IgD-negative memory B cell (primary cell): ENCODE data around the gene RANBP9. TPM values are rescaled to one million over a fixed set of nuclear protein-coding genes. Genes with fewer than 3 reads are reported as not detected.

Experiments used
- H3K27ac Mint-ChIP-seq, 3 donors: one replicate each; pipeline ENCODE4 v1.8.0; 2020 to 2022; ENCODE audit warnings: mild to moderate bottlenecking in 3 of 3, mixed read lengths in 3 of 3, moderate library complexity in 1 of 3
- H3K27me3 Mint-ChIP-seq: one replicate; pipeline ENCODE4 v1.8.0; 2021; ENCODE audit warnings: mixed read lengths
- H3K36me3 Mint-ChIP-seq: one replicate; pipeline ENCODE4 v1.8.0; 2020; ENCODE audit warnings: mild to moderate bottlenecking, mixed read lengths
- H3K4me1 Mint-ChIP-seq, 3 donors: one replicate each; pipeline ENCODE4 v1.8.0; 2020 to 2022; ENCODE audit warnings: mixed read lengths in 3 of 3, mild to moderate bottlenecking in 1 of 3
- H3K4me3 Mint-ChIP-seq, 4 donors: one replicate each; pipeline ENCODE4 v1.8.0; 2020 to 2022; ENCODE audit warnings: mild to moderate bottlenecking in 4 of 4, mixed read lengths in 4 of 4, moderate library complexity in 3 of 4
- H3K9me3 Mint-ChIP-seq, 3 donors: one replicate each; pipeline ENCODE4 v1.8.0; 2020 to 2021; ENCODE audit warnings: mixed read lengths in 3 of 3, mild to moderate bottlenecking in 1 of 3
- polyA plus RNA-seq: library from polyadenylated mRNA; unstranded; fragments of 300-500 nt; fragmentation: Illumina TruSeq; gene quantifications from one replicate; pipeline ENCODE4 v1.2.3, GENCODE V29; 2021

The RANBP9 gene
- polyA plus RNA-seq, 1 donor from 2014 or later = 2.4 TPM

DNA sequence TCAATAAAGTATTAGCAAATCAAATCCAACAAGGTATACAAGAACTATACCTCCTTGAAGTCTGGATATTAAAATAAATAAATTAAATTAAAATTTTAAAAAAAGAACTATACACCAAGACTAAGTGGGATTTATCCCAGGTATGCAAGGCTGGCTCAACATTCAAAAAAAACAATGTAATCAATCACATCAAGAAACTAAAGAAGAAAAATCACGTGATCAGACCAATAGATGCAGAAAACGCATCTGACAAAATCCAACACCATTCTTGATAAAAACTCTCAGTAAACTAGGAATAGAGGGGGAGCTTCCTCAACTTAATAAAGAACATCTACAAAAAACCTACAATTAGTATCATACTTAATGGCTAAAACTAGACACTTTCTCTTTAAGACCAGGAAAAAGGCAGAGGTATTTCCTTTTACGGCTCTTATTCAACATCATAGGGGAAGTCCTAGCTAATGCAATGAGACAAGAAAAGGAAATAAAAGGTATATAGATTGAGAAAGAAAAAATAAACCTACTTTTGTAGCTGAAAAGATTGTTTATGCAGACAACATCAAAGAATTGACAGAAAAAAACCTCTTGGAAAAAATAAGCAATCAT lies 35.0 kb downstream of the RANBP9 start:
- no peak overlapping the region for H3K27ac Mint-ChIP-seq
- H3K9me3 Mint-ChIP-seq = peaks cover 0 to 7% (median 7%) of the 10 kb centered on the region in 3 donors

DNA sequence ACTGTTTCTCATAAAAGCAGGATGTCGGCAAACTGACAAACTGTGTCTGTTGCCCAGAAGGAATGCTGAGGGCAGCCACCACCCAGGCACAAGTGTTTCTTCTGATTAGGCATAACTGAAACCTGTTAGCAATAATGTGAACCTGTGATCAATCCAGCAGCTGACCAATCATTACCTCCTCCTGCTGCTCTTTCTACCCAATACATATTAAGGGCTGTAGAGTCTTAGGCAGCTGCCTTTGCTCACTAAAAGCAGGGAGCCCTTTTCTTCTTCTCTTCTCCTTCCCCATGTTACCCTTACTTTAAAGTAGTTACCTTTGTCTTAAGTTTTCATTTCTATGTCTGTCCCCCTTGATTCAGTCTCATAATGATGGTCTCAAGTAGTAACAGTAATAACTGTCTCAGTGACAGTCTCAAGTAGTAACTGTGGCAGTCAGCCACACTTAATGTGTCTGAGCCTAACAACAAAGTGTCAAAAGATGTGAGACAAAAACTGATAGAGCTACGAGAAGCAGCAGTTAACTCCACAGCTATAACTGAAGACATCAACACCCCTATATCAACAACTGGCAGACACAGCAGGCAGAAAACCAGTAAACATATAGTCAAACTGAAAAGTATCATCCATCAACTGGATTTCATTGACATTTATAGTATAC lies 37.0 kb downstream of the RANBP9 start:
- H3K4me1 Mint-ChIP-seq = peaks cover 15 to 26% (median 25%) of the 10 kb centered on the region in 3 donors
- no peak overlapping the region for H3K4me3 Mint-ChIP-seq
- H3K27ac Mint-ChIP-seq = no peak overlapping the region
- H3K9me3 Mint-ChIP-seq = peaks cover 0 to 7% (median 3%) of the 10 kb centered on the region in 3 donors
- H3K27me3 Mint-ChIP-seq = no peaks in the 10 kb centered on the region
- H3K36me3 Mint-ChIP-seq = peaks cover 9% of the 10 kb centered on the region

More for the DNA sequence above, 35.0 kb downstream of the RANBP9 start:
- H3K4me3 Mint-ChIP-seq = no peak overlapping the region
- H3K36me3 Mint-ChIP-seq = peaks cover 16% of the 10 kb centered on the region
- no peaks in the 10 kb centered on the region for H3K27me3 Mint-ChIP-seq
- peaks cover 26 to 37% (median 27%) of the 10 kb centered on the region in 3 donors for H3K4me1 Mint-ChIP-seq

DNA sequence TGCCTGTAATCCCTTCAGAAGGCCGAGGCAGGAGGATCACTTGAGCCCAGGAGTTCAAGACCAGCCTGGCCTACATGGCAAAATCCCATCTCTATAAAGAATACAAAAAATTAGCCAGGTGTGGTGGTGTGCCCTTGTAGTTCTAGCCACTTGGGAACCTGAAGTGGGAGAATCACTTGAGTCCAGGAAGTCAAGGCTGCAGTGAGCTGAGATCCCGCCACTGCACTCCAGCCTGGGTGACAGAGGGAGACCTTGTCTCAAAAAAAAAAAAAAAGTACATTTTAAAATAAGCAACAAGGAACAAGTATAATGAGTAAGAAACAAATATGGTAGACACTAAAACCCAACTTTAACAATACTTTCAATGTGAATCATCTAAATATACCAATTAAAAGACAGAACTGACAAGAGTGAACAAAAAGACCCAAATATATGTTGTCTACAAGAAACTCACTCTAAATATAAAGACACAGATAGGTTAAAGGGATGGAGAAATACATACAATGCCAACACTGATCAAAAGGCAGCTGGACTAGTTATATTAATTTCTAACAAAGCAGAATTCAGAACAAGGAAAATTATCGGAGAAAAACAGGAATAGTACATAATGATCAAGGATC lies 37.7 kb downstream of the RANBP9 start:
- Mint-ChIP-seq H3K36me3 (peaks cover 6% of the 10 kb centered on the region), H3K9me3 (peaks cover 0 to 9% (median 3%) of the 10 kb centered on the region in 3 donors), H3K4me1 (peaks cover 18 to 30% (median 25%) of the 10 kb centered on the region in 3 donors), H3K27me3 (no peaks in the 10 kb centered on the region), H3K27ac (peak overlapping the region in 1 of 3 donors; percentile 7), H3K4me3 (no peak overlapping the region)

DNA sequence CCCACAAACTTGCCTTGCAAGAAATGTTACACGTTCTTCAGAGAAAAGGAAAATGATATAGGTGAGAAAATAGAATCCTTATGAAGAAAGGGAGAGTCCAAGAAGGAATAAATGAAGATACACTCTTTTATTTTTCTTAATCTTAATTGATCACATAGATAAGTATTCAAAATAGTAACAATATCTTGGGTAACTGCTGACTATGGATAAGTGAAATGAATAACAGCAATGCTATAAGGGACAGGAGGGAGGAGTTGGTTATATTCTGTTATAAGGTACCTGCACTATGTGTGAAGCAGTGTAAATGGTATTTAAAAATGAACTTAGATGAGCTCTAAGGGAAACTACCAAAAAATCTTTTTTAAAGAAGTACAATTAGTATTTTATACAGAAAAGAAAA lies 38.3 kb downstream of the RANBP9 start:
- Mint-ChIP-seq H3K4me1 (peaks cover 21 to 33% (median 30%) of the 10 kb centered on the region in 3 donors), H3K27me3 (no peaks in the 10 kb centered on the region), H3K9me3 (peaks cover 0 to 9% (median 3%) of the 10 kb centered on the region in 3 donors), H3K36me3 (peaks cover 8% of the 10 kb centered on the region), H3K4me3 (no peak overlapping the region), H3K27ac (no peak overlapping the region)

DNA sequence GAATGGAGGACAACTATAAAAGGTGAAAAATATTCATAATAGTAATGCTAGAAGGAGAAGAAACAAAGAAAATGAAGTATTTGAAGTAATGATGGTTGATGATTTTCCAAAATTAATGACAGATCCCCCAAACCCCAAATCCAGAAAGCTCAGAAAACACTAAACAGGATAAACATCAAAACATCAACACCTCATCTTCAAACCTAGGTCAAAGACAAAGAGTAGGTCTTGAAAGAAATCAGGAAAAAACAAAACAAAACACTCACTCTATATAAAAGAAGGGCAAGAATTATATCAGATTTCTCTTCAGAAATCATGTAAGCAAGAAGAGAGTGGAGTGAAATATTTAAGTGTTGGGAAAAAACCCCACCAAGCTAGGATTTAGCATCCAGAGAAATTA lies 38.7 kb downstream of the RANBP9 start:
- Mint-ChIP-seq H3K27me3 (no peaks in the 10 kb centered on the region), H3K27ac (no peak overlapping the region), H3K36me3 (peaks cover 10% of the 10 kb centered on the region), H3K4me3 (no peak overlapping the region), H3K9me3 (peaks cover 0 to 9% (median 3%) of the 10 kb centered on the region in 3 donors), H3K4me1 (peaks cover 25 to 35% (median 30%) of the 10 kb centered on the region in 3 donors)

DNA sequence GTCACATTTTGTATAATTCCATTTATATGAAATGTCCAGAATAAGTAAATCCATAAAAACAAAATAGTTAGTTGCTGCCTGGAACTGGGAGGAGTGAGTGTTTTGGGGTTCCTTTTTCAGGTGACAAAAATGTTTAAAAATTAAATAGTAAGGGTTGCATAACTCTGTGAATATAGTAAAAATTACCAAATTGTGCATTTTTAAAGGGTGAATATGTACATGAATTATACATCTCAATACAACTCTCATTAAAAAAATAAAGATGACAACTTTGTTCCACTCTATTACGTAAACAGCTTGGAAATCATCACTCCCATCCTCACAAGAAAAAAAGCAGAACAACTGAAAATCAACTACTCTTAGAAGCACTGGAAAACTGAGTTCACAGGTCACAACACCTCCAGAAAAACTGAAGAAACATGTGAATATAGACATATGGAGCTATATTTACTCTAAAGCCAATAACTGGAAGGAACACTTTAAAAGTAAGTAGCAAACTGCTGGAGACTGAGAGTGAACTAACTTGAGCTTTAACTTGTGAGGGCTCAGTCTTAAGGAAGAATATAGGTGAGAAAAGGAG lies 40.0 kb downstream of the RANBP9 start:
- Mint-ChIP-seq H3K27ac (no peak overlapping the region), H3K36me3 (peaks cover 9% of the 10 kb centered on the region), H3K27me3 (no peaks in the 10 kb centered on the region), H3K4me1 (peaks cover 29 to 40% (median 30%) of the 10 kb centered on the region in 3 donors), H3K9me3 (peaks cover 0 to 8% (median 3%) of the 10 kb centered on the region in 3 donors), H3K4me3 (no peak overlapping the region)

DNA sequence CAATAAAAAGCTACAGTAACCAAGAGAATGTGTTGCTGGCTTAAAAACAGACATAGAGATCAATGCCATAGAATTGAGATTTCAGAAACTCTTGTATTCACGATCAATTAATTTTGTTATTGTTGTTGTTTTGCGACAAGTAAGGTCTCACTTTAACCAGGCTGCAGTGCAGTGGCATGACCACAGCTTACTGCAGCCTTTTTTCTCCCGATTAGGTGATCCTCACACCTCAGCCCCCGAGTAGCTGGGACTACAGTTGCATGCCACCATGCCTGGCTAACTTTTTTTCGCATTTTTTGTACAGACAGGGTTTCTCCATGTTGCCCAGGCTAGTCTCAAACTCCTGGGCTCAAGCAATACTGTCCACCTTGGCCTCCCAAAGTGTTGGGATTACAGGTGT lies 42.2 kb downstream of the RANBP9 start:
- Mint-ChIP-seq H3K27me3 (no peaks in the 10 kb centered on the region), H3K36me3 (peaks cover 7% of the 10 kb centered on the region), H3K9me3 (peaks cover 0 to 2% (median 0%) of the 10 kb centered on the region in 3 donors), H3K27ac (no peak overlapping the region), H3K4me1 (peaks cover 39 to 51% (median 40%) of the 10 kb centered on the region in 3 donors), H3K4me3 (no peak overlapping the region)

DNA sequence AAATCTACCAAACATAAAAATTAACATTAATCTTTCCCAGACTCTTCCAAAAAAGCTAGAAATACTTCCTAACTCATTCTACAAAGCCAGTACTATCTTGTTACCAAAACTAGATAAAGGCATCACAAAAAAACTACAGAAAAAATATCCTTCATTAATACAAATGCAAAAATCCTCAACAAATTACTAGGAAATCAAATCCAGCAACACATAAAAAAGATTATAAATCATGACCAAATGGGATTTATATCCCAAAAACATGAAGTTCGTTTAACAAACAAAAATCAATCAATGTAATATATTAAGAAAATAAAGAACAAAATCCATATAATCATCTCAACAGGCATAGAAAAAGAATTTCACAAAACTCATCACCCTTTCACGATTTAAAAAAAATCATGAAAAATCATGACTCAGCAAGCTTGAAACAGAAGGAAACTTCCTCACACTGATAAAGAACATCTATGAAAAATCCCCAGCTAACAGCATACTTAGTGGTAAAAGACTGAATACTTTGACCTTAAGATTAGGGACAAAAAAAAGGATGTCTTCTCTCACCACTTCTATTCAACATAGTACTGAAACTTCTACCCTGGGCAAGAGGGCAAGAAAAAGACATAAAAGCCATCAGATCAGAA lies 43.2 kb downstream of the RANBP9 start:
- Mint-ChIP-seq H3K4me1 (peaks cover 45 to 57% (median 47%) of the 10 kb centered on the region in 3 donors), H3K36me3 (peaks cover 7% of the 10 kb centered on the region), H3K27me3 (no peaks in the 10 kb centered on the region), H3K27ac (peak overlapping the region in 1 of 3 donors; percentile 22), H3K9me3 (peaks cover 0 to 2% (median 0%) of the 10 kb centered on the region in 3 donors), H3K4me3 (peak overlapping the region in 1 of 4 donors; percentile 20)

DNA sequence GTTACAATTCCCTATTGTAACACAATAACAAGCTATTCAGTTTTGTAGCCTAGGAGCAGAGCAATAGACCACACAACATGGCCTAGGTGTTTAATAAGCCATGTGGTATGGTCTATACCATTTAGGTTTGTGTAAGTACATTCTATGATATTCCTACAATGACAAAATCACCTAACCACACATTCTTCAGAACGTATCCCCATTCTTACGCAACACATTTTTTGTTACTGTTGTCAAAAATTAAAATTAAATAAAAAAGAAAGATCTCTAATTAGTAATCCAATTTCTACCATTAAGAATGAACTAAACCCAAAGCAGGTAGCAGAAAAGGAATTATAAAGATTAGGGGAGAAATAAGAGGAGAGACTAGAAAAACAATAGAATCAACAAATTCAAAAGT lies 44.0 kb downstream of the RANBP9 start:
- Mint-ChIP-seq H3K27me3 (no peaks in the 10 kb centered on the region), H3K9me3 (peaks cover 0 to 2% (median 0%) of the 10 kb centered on the region in 3 donors), H3K36me3 (peaks cover 9% of the 10 kb centered on the region), H3K27ac (no peak overlapping the region), H3K4me1 (peaks cover 45 to 57% (median 47%) of the 10 kb centered on the region in 3 donors), H3K4me3 (peak overlapping the region in 1 of 4 donors; percentile 20)

DNA sequence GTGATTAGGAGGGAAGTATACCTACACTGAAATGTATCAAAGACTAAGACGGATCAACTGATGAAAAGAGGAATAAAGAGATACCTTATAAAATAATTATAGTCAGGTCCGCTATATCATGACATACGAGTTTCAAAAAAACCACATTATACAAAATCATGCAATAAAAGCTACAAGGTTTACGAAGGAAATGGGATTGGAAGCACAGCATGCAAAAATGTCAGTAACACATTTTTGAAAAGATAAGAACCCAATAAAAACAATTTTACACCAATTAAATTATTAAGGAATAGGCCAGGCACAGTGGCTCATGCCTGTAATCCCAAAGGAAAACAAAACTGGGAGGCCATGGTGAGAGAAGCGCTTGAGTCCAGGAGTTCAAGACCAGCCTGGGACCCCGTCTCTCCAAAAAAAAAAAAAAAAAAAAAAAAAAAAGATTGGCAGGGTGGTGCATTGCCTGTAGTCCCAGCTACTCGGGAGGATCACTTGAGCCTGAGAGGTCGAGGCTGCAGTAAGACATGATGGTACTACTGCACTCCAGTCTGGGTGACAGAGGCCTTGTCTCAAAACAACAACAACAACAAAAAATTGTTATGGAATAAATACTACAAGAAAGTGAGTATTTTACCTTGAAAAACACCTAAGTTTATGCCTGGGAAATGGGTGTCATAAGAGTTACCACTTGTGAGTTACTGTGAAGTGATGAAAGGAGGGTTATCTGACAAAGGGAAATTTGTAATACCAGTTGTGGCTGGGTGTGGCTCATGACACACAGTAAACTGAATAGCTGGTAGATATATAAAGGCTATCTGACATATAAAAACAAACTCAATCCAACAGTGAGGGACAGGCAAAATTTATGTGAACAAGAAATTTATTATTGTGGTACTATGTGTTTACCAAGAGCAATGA lies 45.2 kb downstream of the RANBP9 start:
- Mint-ChIP-seq H3K36me3 (peaks cover 7% of the 10 kb centered on the region), H3K4me1 (peaks cover 50 to 61% (median 50%) of the 10 kb centered on the region in 3 donors), H3K27me3 (no peaks in the 10 kb centered on the region), H3K9me3 (peaks cover 0 to 2% (median 0%) of the 10 kb centered on the region in 3 donors), H3K4me3 (peak overlapping the region in 1 of 4 donors; percentile 52), H3K27ac (no peak overlapping the region)

DNA sequence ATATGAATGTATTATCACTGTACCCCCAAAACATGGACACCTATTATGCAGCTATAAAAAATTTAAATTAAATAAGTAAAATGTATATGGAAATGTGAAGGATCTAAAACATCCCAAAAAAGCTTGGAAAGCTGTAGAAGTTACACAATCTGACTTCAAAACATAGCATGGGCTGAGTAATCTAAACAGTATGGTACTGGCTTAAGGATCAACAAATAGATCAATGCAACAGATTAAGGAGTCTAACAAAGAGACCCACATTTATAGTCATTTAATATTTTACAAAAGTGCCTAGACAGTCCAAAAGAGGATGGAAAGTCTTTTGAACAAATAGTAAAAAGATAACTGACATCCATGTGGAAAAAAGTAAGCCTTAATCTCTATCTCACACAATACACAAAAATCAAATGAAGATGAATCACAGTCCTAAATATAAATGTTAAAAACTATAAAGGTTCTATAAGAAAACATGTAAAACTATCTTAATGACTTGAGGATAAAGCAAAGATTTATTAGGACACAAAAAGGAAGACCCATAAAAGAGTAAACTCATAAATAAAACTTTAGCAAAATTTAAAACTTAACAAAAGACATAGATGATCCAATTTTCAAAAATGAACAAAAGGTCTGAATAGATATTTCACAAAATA lies 46.8 kb downstream of the RANBP9 start:
- Mint-ChIP-seq H3K27me3 (no peaks in the 10 kb centered on the region), H3K27ac (no peak overlapping the region), H3K36me3 (peaks cover 7% of the 10 kb centered on the region), H3K9me3 (peaks cover 0 to 2% (median 0%) of the 10 kb centered on the region in 3 donors), H3K4me1 (peaks cover 60 to 70% (median 62%) of the 10 kb centered on the region in 3 donors), H3K4me3 (peak overlapping the region in 1 of 4 donors; percentile 19)

DNA sequence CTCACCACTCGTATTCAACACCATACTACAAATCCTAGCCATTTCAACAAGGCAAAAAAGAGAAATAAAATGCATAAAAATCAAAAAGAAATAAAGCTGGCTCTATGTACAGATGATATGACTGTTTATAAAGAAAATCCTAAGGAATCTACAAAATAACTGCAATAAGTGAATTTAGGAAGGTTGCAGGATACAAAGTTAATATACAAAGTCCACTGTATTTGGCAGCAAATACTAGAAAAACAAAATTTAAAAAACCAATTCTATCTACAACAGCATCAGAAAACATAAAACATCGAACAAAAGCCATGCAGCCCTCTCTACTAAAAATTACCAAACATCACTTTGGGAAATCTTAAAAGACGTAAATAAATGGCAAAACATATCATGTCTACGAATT lies 47.6 kb downstream of the RANBP9 start:
- Mint-ChIP-seq H3K4me1 (peaks cover 60 to 65% (median 62%) of the 10 kb centered on the region in 3 donors), H3K4me3 (no peak overlapping the region), H3K9me3 (no peaks in the 10 kb centered on the region), H3K27ac (no peak overlapping the region), H3K27me3 (no peaks in the 10 kb centered on the region), H3K36me3 (peaks cover 7% of the 10 kb centered on the region)

DNA sequence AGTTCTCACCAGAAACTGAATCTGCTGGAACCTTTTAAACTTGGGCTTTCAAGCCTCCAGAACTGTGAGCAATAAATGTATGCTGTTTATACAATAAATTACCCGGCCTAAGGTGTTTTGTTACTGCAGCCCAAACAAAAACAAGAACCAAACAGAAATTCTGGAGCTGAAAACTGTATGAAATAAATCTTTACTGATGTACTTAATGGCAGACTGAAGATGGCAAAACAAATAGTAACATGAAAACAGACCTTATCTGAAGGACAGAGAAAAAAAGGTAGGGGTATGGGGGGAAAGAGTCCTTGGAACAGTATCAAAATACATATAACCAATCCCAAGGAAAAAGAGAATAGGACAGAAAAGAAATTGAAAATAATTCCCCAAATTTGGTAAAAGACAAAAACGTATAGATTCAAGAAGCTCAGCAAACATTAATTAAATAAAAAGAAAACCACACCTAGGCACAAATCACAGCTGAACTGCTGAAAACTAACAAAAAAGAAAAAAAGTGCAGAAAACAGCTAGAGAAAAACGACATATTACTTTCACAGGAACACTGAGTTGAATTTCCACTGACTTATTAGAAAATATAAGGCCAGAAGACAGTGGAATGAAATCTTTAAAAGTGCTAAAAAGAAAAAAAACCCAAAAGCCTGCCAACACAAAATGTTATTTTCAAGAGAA lies 48.8 kb downstream of the RANBP9 start:
- H3K4me3 Mint-ChIP-seq = peak overlapping the region in 2 of 4 donors; percentile 47 to 72
- no peak overlapping the region for H3K27ac Mint-ChIP-seq
- no peaks in the 10 kb centered on the region for H3K27me3 Mint-ChIP-seq
- peaks cover 1% of the 10 kb centered on the region for H3K36me3 Mint-ChIP-seq
- H3K9me3 Mint-ChIP-seq = no peaks in the 10 kb centered on the region
- peaks cover 54 to 59% (median 58%) of the 10 kb centered on the region in 3 donors for H3K4me1 Mint-ChIP-seq
